ENCODE measurements around the gene CLTB.

The CLTB gene

DNA sequence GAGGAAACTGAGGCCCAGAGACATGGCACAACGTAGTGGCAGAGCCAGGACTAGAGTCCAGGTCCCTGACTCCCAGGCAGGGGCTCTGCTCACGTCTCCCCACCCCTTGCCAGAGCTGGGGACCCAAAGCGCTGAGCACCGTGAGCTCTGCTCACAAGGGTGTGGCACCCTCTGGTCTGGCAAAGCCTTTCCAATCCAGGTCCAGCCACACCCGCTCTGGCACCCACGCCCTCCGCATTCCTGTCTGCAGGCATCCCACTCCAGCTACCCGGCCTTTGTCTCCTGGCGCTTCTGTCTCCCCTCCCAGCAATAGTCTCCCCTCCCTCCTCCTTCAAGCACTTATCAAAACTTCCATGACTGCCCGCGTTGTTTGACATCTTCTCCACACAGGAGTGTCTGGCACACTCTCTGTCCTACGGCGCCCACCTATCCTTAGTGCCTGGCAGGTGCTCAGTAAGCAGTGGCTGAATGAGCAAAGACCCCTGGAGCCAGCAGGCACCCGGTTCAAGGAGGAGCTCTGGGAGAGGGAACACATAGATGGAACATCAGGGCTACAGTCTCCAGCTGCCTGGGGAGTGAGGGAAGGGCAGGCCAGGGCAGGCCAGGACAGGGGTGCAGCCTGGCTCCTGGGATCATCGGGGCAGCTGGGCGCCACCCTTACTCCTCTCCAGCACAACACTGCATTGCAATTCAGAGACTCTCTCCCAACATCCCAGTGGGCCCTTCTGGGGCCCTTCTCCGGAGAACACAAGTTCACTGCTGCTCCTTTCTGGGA lies 15.8 kb downstream of the CLTB start:
- peak; percentile 32 for DNase-seq

DNA sequence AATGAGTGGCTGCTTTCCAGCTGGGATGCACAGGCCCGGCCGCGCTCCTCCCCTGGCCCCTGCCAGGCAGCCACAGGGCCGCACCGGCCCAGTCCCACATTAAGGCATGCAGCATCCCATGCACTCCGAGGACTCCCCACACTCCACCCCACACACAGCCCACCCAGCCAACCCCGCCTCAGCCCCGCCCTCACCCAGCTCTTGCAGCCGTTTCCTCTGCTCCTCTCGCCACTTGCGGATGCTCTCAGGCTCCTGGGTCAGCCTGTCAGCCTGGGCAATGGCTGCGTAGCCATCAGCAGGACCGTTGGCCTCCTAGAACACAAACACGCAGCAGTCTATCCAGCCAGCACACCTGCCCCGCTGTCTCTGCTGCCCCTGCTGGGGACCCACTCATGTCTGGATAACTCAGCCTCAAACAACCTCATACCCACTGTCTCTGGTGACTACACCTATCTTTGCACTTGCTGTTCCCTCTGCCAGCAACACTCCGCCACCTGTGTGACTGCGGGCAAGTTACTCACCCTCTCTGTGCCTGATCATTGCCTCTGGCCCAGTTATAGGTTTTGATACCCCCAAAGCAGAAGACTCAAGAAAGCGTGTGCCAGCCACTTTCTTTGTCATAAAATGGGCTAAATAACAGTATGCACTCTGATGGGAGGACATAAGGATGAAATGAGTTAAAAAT lies 18.5 kb downstream of the CLTB start:
- DNase-seq = no peak

DNA sequence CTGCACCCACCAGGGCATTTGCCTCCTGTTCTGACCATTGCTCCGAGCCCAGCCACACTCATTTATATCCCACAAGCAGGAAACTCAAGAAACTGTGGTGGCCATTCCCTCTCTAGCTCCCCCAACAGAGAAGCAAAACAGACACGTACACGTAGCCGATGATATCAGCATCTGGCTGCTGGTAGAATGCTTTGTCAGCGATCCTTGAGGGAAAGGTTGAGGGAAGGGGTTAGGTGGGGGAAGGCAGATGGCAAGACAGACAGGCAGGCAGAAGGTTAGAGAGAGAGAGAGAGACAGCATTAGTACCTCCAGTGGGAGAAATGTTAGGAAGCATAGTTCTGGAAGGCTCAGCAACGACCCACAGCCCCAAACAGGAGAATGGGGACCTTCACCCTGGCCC lies 20.0 kb downstream of the CLTB start:
- peak; percentile 47 for DNase-seq

DNA sequence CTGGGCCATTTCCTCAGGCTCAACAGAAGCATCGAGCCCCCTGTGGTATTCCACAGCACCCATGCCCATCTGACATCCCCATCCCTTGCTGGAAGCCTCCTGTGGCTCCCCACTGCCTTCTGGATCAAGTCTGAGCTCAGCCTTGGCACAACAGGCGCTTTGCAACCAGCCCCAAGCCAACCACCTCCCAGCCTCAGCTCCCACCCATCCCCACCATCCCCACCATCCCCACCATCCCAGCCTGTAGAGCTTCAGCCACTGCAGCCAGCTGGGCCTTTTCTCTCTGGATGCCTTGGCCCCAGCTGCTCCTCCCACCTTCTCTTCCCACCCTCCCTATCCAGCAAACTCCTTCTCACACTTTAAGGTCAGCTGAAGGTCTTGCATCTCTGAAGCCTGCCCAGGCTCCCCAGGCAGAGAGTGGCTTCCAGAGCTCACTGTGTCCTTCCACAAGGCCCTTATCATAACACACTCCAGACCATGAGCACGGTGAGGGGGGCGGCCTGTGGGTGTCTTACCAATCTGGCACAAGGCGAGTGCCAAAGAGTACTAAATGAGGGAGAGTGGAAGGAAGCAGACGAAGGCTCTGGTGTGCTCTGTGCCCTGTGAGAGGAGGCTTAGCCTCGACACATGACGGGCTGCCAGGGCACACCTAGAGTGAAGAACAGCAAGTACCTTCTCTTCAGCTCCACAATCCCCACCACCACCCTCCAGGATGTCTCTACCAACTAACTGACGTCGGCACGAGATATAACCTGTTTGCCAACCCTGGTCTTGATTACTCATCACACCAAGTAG lies 21.3 kb downstream of the CLTB start:
- DNase-seq = no peak

DNA sequence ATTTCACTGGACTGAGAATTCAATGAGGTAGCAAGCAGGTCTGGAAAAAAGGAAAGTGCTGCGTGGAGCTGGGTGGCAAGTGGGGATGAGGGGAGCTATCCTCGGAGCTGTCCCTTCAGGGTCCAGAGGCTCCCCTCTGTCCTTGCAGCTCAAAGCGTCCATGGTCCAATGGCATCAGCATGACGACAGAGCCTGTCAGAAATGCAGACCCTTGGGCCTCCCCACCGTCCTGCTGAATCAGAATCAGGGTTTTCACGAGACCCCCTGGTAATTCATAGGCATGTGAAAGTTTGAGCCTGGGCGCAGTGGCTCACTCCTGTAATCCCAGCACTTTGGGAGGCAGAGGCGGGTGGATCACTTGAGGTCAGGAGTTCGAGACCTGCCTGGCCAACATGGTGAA lies 22.2 kb downstream of the CLTB start:
- DNase-seq = no peak

DNA sequence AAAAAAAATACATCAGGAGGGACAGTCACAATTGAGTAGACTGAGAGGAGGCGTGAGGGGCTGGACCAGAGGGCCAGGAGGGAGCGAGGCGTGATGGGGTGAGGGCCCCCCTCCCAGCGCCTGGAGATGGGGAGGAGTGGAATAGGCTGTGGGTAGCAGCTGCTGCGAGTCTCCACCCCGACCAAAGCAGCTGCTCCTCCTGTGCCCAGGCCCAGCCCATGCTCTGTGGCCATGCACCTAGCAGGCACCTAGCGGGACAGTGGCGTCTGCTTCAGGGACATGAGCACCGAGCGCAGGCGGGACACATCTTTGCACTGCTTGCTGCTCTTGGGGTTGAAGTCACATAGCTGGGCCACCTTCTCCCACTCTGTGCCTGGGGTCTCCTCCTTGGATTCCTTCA lies 23.8 kb downstream of the CLTB start:
- DNase-seq = no peak

DNA sequence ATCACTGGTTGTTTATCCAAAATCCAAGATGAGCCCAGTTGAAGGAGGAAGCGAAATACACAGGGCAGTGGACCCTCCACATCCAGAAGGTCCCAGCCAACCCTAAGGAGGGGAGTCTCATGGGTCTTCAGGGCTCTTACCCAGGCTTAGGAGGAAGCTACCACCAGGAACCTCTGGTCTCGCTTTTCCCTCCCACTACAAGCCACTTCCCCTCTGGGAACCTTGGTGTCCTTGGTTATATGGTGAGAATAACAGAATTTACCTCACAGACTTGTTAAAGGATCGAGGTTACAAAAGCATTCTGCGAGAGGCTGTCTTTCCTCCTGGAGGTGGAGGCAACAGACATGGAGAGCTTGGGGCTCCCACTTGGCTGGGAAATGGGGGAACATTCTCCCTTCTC lies 24.3 kb downstream of the CLTB start:
- no peak for DNase-seq

DNA sequence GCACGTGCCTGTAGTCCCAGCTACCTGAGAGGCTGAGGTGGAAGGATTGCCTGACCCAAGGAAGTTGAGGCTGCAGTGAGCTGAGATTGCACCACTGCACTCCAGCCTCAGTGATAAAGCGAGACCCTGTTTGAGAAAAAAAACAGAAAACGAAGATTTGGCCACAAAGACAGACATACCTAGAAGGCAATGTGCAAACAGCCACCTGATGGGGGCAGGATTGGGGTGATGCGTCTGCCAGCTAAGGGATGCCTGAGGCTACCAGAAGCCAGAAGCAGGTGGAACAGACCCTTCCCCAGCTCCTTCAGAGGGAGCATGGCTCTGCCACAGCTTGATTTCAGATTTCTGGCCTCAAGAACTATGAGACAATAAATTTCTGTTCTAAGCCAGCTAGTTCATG lies 24.9 kb downstream of the CLTB start:
- DNase-seq = no peak

DNA sequence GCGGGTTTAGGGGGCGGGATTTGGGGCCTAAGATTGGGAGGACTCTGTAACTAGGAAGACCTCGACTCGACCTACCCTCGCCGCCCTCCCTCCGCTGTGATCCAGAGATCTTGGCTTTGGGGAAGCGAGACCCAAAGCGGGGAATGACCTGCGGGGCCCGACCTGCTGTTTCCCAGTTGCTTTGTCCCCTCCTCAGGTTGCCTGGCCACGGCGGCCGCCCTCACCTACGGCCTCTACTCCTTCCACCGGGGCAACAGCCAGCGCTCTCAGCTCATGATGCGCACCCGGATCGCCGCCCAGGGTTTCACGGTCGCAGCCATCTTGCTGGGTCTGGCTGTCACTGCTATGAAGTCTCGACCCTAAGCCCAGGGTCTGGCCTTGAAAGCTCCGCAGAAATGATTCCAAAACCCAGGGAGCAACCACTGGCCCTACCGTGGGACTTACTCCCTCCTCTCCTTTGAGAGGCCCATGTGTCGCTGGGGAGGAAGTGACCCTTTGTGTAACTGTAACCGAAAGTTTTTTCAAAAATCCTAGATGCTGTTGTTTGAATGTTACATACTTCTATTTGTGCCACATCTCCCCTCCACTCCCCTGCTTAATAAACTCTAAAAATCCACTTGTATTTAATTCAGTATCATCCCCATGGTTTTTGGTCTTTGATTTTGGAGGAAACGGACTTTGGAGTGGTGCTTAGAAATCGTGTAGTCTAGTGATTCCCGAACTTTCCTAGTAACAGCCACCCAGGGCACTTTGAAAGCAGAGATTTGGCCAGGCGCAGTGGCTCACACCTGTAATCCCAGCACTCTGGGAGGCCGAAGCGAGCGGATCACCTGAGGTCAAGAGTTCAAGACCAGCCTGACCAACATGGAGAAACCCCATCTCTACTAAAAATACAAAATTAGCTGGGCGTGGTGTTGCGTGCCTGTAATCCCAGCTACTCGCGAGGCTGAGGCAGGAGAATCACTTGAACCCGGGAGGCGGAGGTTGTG lies 26.9 kb downstream of the CLTB start:
- DNase-seq = peak; percentile 63

DNA sequence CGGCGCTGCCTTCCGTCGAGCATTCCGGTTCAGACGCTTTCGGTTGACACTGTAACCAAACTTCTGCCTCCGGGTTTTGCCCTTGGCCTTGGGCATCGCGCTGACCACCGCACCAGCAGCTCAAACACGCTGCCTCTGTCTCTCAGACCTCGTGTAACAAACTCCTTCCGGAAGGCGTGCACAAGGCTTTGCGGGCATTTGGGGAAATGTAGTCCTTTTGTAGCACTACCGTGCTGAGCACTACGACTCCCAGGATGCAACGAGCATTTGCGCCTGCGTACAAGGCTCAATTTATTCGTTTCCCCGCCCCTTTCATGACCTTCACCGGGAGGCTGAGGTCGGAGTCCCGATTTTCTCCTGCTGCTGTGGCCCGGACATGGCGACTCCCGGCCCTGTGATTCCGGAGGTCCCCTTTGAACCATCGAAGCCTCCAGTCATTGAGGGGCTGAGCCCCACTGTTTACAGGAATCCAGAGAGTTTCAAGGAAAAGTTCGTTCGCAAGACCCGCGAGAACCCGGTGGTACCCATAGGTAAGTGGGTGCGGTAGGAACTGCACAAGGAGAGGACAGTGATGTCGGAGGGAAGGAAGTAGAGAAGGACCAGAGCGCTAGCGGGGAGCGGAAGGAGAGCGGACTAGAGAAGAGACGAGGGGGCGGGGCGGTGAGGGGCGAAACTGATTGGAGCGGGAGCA lies 27.8 kb downstream of the CLTB start, which contains the start of the genes HIGD2A and NOP16:
Gene HIGD2A, plus strand, starts transcription at position 308 of the 691 bp plus-strand sequence. Its CDS starts 69 bp downstream, at position 377.
Gene NOP16, minus strand, starts transcription at position 155 of the 691 bp plus-strand sequence. Its CDS starts 59 bp downstream, at position 96.
- peak; percentile 96 for DNase-seq

DNA sequence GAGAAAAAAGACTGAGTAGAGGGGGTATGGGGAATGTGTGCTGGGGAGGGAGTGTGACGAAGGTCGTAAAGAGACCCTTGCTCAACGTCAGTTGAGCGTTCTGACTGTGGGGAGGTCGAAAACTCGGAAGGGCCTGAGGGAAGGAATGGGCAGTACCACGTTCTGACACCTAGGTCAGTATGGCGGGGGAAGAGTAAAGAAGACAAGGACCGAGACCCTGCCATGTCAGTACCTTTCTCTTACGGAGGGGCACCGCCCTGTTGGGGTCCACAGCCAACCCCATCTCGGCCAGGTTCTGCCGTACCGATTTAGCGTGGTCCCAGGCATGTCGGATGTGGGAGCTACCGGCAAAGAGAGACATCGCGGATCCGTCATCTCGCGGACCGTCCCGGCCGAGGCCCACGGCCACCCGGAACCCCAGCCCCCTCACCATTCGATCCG lies 28.3 kb downstream of the CLTB start:
- DNase-seq = peak; percentile 4

DNA sequence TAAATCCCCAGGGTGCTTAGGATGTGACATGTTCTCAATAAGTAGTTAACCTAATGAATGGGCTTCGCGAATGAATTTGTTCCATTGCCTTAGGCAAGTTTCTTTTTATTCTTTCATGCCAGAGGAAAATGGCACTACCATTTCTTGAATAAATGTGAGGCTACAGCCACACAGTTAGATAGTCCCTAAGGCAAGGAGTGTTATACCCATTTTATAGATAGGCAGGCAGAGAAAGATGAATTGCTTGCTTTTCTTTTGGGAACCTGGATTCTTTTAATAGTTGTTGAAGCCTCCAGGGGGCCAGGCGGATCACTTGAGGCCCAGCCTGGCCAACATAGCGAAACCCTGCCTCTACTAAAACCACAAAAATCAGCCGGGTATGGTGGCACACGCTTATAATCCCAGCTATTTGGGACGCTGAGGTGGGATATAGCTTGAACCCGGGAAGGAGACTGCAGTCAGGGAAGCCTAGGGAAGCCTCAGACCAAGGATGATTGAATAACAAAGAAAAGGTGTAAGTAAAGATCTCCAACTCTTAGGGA lies 28.9 kb downstream of the CLTB start:
- no peak for DNase-seq

DNA sequence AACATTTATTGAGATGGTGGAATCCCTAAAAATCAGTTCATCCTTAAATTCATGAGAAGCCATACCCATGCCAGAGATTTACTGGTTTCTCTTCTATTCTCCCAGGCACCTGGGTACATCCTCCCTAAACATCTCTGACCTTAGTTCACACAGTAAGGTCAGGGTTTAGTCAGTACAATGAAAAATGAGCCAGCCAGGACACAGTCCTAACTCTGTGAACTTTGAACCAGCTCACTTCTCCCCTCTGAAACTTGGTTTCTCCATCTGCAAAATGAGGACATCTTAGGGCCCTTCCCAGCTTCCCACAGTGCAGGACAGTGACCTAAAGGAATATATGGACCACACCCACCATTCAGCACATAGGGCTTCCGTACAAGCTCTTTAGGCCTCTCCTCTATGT lies 29.8 kb downstream of the CLTB start:
- DNase-seq = no peak

DNA sequence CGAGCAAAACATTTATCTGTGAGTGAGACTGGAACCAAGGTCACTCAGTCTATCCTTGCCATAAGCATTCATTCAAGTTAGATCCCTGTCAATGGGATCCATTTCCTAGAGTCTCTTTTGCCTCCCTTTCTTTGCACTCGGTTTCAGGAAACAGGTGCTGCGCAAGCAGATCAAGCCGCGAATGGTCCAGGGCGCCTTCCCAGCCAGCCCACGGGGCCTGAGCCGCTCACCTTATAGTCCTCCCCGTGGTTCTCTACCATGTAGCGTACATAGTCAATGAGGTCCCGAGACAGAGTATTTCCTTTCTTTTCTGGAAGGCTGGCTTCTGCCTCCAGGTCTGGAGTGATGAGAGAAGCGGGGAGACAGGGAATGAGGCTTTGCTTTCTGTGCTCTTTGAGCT lies 31.3 kb downstream of the CLTB start:
- DNase-seq = no peak

DNA sequence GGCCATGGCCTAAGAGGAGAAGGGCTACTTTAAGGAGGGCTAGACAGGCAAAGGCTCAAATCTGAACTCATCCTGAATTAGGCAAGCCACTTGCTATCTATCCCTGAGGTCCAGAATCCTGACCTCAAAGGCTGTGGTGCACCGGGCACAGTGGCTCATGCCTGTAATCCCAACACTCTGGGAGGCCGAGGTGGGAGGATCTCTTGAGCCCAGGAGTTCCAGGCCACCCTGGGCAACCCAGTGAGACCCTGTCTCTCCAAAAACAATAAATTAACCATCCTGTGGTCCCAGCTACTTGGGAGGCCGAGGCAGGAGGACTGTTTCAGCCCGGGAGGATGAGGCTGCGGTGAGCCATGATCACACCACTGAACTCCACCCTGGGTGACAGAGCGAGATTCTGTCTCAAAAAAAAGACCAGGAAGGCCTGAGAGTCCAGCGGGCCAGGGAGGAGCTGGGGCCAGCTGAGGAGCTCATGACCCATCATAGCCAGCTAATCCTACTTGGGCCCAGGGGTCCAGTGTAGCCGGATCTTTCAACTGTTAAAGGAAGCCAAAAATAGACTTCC lies 31.9 kb downstream of the CLTB start:
- DNase-seq = no peak

DNA sequence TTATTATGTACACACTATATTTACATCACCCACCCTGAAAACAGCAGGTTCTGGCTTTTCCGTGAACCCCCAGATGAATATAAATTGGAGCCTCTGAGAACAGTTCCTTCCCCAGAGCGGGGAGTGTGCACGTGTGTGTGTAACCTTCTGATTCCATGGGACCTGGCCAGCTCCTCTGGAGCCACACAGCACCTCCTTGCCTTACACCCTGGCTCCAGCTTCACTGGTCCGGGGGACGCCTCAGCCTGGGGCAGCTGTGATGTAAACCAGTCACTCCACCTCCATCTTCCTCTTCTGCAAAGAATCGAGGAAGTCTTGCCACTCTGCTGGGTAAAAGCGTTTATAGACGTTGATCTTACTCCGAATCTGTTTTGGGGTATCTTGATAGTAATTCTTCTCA lies 32.4 kb downstream of the CLTB start:
- DNase-seq = no peak

DNA sequence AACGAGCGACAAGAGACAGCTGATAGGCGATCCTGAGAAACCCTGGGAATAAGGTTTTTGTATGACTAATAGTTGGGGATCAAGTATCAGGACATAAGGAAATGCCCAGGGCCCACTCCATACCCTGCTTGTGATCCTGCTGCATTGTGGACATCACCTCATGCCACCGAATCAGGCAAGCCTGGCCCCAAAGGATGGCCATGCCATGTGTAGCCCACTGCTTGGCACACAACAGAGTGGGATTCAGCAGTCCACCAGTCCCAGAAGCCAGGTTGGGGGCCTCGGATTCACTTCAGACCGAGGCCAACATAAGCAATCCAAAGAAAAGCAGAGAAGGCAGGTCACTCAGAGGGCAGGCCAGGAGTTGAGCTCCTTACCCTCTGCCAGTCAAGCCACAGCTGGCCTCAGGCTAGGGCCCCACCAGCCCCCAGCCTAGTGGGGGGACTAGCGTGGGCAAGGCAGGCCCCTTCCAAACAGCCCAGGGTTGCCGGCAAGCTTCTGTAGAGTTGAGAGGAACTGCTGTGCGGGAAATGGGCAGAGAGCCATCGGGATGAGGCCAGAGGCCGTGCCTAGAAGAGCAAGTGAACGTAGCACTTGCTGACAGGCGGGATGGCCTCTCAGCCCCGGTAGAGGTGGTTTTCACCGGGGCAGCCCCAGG lies 33.0 kb downstream of the CLTB start:
- DNase-seq = no peak

DNA sequence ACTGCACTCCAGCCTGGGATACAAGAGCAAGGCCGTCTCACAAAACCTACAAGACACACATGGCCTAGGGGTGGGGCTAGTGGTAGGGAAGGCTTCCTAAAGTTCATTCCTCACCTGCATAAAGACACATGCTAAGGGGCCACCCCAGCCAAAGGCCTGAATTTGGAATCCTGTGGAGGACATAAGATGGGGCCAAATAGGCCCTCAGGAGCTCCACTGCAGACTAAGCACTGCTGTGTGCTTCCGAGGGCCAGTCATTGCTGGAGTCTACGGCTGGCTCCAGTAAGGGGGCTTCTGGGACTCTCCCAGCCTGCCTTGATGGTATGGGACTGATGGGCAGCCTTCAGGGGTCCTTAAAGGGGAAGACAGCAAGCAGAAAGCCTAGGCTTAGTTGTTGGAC lies 33.6 kb downstream of the CLTB start:
- no peak for DNase-seq

DNA sequence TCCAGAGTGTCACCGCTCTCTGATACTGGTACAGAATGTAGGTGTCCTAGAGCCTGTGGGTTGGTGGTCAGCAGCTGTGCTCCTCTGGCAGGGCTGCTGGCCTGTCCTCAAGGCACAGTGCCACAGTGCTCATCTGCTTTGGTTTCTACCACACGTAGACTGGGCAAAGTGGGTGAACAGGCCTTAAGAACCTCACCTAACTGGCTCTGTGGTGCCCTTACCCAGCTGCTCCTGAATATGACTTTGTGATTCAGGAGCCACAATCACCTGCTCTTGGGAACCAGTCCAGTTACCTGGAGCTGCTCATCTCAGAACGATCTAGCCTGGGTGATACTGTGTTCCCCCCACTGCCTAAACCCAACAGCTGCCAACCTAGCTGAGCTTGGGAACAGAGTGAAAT lies 34.4 kb downstream of the CLTB start:
- DNase-seq = no peak

DNA sequence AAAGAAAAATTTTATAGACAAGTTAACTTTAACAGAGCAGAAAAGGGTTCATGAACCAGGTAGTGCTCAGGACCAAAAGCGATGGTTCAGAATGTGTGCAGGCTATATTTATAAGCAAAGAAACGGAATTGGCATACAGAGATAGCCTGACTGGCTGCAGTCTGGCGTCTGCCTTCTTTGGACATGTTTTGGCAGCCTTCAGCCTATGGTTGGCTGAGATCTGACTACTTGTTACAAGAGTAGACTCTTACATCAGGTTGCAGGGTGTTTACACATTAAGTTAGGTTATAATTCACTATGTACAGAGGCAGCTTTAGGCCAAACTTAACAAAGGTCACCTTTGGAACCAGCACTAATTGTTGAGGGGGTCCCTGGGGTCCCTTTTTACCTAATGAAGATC lies 34.9 kb downstream of the CLTB start:
- no peak for DNase-seq
